ENCODE results near the gene EHD3. TPM values are rescaled to one million over a fixed set of nuclear protein-coding genes. Genes with fewer than 3 reads are reported as not detected.

The EHD3 gene
- total RNA-seq, 1 donor from 2014 or later, result 20.9 TPM

DNA sequence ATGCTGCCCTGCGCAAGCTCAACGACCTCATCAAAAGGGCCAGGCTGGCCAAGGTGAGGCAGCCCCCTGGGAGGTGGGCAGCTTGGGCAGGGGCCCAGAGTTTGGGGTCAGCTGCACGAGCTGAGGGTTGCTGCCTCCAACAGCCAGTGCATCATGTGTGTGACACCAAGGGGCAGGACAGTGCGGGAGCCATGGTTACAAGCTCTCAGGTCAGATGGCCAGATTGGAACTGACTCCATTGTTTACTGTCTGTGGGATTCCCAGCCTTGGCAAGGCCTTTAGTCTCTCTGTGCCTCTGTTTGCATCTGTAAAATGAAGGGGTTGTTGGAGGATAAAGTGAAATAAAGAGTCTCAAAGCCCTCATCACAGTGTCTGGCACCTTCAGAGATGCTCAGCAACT lies 26.9 kb downstream of the EHD3 start:
- no peak for DNase-seq (ENCODE audit: low read depth)
- FAIRE-seq, result no peak
- Histone ChIP-seq H3K9ac (ENCODE audit: low read length) (no peak overlapping the region), H3K4me1 (ENCODE audit: insufficient read depth, low read length) (no peaks in the 10 kb centered on the region), H3K36me3 (ENCODE audit: insufficient read depth, low read length) (peaks cover 8% of the 10 kb centered on the region), H3K27ac (ENCODE audit: low read depth, low read length) (no peak overlapping the region), H3K27me3 (ENCODE audit: insufficient read depth, low read length) (no peaks in the 10 kb centered on the region), H2AFZ (ENCODE audit: low read depth, low read length) (no peak overlapping the region), H3K4me2 (ENCODE audit: low read length) (no peak overlapping the region), H3K4me3 (ENCODE audit: insufficient read depth, low read depth, low read length) (no peak overlapping the region), H4K20me1 (ENCODE audit: insufficient read depth, low read length) (peaks cover 15% of the 10 kb centered on the region), H3K79me2 (ENCODE audit: insufficient read depth, low read length) (no peaks in the 10 kb centered on the region), H3K9me3 (ENCODE audit: insufficient read depth, low read depth, low read length) (no peaks in the 10 kb centered on the region)
- Mint-ChIP-seq H3K27me3 (ENCODE audit: low read depth, unreplicated experiment) (no peaks in the 10 kb centered on the region), H3K36me3 (ENCODE audit: low read depth, unreplicated experiment) (peaks cover 24% of the 10 kb centered on the region), H3K27ac (ENCODE audit: unreplicated experiment) (no peak overlapping the region), H3K4me3 (ENCODE audit: unreplicated experiment) (no peak overlapping the region), H3K4me1 (ENCODE audit: low read depth, unreplicated experiment) (no peaks in the 10 kb centered on the region), H3K9me3 (ENCODE audit: unreplicated experiment) (no peaks in the 10 kb centered on the region)
- TF ChIP-seq, protein P1, sequence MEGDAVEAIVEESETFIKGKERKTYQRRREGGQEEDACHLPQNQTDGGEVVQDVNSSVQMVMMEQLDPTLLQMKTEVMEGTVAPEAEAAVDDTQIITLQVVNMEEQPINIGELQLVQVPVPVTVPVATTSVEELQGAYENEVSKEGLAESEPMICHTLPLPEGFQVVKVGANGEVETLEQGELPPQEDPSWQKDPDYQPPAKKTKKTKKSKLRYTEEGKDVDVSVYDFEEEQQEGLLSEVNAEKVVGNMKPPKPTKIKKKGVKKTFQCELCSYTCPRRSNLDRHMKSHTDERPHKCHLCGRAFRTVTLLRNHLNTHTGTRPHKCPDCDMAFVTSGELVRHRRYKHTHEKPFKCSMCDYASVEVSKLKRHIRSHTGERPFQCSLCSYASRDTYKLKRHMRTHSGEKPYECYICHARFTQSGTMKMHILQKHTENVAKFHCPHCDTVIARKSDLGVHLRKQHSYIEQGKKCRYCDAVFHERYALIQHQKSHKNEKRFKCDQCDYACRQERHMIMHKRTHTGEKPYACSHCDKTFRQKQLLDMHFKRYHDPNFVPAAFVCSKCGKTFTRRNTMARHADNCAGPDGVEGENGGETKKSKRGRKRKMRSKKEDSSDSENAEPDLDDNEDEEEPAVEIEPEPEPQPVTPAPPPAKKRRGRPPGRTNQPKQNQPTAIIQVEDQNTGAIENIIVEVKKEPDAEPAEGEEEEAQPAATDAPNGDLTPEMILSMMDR (IDR thresholded peaks at IDR 0.05; ENCODE audit: insufficient read depth, low read depth, low read length), result no peak
- no peak for TF ChIP-seq EZH2 (IDR thresholded peaks at IDR 0.05; ENCODE audit: insufficient read depth, low read length)

DNA sequence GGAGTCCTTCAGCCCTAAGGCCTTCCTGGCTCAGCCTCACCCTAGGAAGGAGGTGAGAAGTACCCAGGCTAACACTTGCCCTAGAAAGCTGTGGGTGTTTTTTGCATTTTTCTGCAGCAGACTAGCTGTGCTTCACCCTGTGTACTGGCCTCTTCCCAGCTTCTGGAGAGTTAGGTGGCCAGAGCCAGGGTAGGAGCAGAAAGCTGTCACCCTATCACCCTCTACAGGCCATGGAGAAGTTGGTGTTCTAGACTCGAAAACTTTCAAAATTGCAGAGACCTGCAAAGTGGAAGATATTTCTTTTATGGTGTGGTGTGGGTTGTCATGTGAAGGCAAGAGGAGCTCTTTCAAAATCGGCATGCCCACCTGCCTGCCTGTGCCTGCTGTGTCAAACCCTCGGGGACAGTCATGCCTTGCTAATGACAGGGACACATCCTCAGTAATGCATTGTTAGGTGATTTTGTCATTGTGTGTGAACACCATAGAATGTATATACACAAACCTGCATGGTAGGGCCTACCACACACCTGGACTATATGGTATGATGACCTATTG lies 29.8 kb downstream of the EHD3 start:
- H3K4me3 Mint-ChIP-seq (ENCODE audit: unreplicated experiment), result no peak overlapping the region
- no peak overlapping the region for H3K4me3 ChIP-seq (ENCODE audit: insufficient read depth, low read depth, low read length)
- TF ChIP-seq, protein P1 (IDR thresholded peaks at IDR 0.05; ENCODE audit: insufficient read depth, low read depth, low read length), result no peak
- TF ChIP-seq EZH2 (IDR thresholded peaks at IDR 0.05; ENCODE audit: insufficient read depth, low read length), result no peak

DNA sequence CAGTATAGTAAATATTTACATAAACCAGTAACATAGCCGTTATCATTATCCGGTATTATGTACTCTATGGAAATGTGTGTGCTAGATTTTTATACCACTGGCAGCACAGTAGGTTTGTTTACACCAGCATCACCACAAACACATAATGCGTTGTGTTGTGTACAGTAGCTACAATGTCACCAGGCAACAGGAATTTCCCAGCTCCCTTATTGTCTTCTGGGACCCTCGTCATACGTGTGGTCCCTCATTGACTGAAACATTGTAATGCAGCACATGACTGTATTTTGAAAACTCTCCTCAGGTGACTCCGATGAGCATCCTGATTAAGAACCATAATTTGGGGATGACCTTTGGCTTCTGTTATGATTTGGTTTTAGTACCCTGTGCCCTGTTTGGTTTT lies 31.3 kb downstream of the EHD3 start:
- Histone ChIP-seq H3K36me3 (ENCODE audit: insufficient read depth, low read length) (peaks cover 8% of the 10 kb centered on the region), H3K4me1 (ENCODE audit: insufficient read depth, low read length) (peaks cover 14% of the 10 kb centered on the region), H3K27ac (ENCODE audit: low read depth, low read length) (no peak overlapping the region), H3K79me2 (ENCODE audit: insufficient read depth, low read length) (no peaks in the 10 kb centered on the region), H2AFZ (ENCODE audit: low read depth, low read length) (no peak overlapping the region), H3K4me3 (ENCODE audit: insufficient read depth, low read depth, low read length) (no peak overlapping the region), H3K9ac (ENCODE audit: low read length) (no peak overlapping the region), H3K27me3 (ENCODE audit: insufficient read depth, low read length) (no peaks in the 10 kb centered on the region), H3K4me2 (ENCODE audit: low read length) (no peak overlapping the region), H4K20me1 (ENCODE audit: insufficient read depth, low read length) (peaks cover 4% of the 10 kb centered on the region), H3K9me3 (ENCODE audit: insufficient read depth, low read depth, low read length) (no peaks in the 10 kb centered on the region)
- Mint-ChIP-seq H3K27me3 (ENCODE audit: low read depth, unreplicated experiment) (no peaks in the 10 kb centered on the region), H3K4me3 (ENCODE audit: unreplicated experiment) (no peak overlapping the region), H3K36me3 (ENCODE audit: low read depth, unreplicated experiment) (peaks cover 26% of the 10 kb centered on the region), H3K4me1 (ENCODE audit: low read depth, unreplicated experiment) (peaks cover 1% of the 10 kb centered on the region), H3K27ac (ENCODE audit: unreplicated experiment) (no peak overlapping the region), H3K9me3 (ENCODE audit: unreplicated experiment) (no peaks in the 10 kb centered on the region)
- FAIRE-seq, result no peak
- TF ChIP-seq EZH2 (IDR thresholded peaks at IDR 0.05; ENCODE audit: insufficient read depth, low read length), result no peak
- TF ChIP-seq, protein P1 (IDR thresholded peaks at IDR 0.05; ENCODE audit: insufficient read depth, low read depth, low read length), result no peak
- no peak for DNase-seq (ENCODE audit: low read depth)

More for the DNA sequence above, 29.8 kb downstream of the EHD3 start:
- no peak overlapping the region for H3K9ac ChIP-seq (ENCODE audit: low read length)
- FAIRE-seq (no peak), DNase-seq (ENCODE audit: low read depth) (no peak)
- no peaks in the 10 kb centered on the region for H3K27me3 Mint-ChIP-seq (ENCODE audit: low read depth, unreplicated experiment)
- H3K9me3 ChIP-seq (ENCODE audit: insufficient read depth, low read depth, low read length), result no peaks in the 10 kb centered on the region
- H3K4me1 Mint-ChIP-seq (ENCODE audit: low read depth, unreplicated experiment), result no peaks in the 10 kb centered on the region
- H3K36me3 ChIP-seq (ENCODE audit: insufficient read depth, low read length), result peaks cover 8% of the 10 kb centered on the region
- H3K79me2 ChIP-seq (ENCODE audit: insufficient read depth, low read length), result no peaks in the 10 kb centered on the region
- peaks cover 4% of the 10 kb centered on the region for H4K20me1 ChIP-seq (ENCODE audit: insufficient read depth, low read length)
- no peaks in the 10 kb centered on the region for H3K27me3 ChIP-seq (ENCODE audit: insufficient read depth, low read length)
- H2AFZ ChIP-seq (ENCODE audit: low read depth, low read length), result no peak overlapping the region
- no peak overlapping the region for H3K27ac ChIP-seq (ENCODE audit: low read depth, low read length)
- peaks cover 30% of the 10 kb centered on the region for H3K36me3 Mint-ChIP-seq (ENCODE audit: low read depth, unreplicated experiment)
- H3K4me1 ChIP-seq (ENCODE audit: insufficient read depth, low read length), result peaks cover 1% of the 10 kb centered on the region
- H3K4me2 ChIP-seq (ENCODE audit: low read length), result no peak overlapping the region
- no peak overlapping the region for H3K27ac Mint-ChIP-seq (ENCODE audit: unreplicated experiment)
- H3K9me3 Mint-ChIP-seq (ENCODE audit: unreplicated experiment), result no peaks in the 10 kb centered on the region
